WTC11 (cell line): ENCODE measurements around the gene PRDM12. TPM values are rescaled to one million over a fixed set of nuclear protein-coding genes. Genes with fewer than 3 reads are reported as not detected.

Experiments used
- ATAC-seq: fragments of 200-7000 bp; cut with Tn5 transposase; 2 replicates; pipeline ENCODE4 v1.10.0; 2021; ENCODE audit warnings: mild to moderate bottlenecking, moderate library complexity
- CTCF ChIA-PET: fragments of 300-600 bp; sonication (Branson Sonifier 250); formaldehyde crosslinking; loops from one replicate; lab custom pipeline; 2021; ENCODE audit warnings: antibody characterized with exemption; lab: Charles Lee
- POLR2A ChIA-PET: fragments of 350-600 bp; sonication (Branson Sonifier 250); formaldehyde crosslinking; loops from one replicate; lab custom pipeline; 2021; ENCODE audit warnings: antibody characterized with exemption; lab: Charles Lee
- DNase-seq: peaks from one replicate; pipeline ENCODE4 v3.0.0; 2021; ENCODE audit warnings: low spot score
- H3K27ac Mint-ChIP-seq: 2 replicates; pipeline ENCODE4 v1.8.0; 2021; ENCODE audit warnings: mixed read lengths
- H3K27me3 Mint-ChIP-seq: 2 replicates; pipeline ENCODE4 v1.8.0; 2021; ENCODE audit warnings: low read depth, mild to moderate bottlenecking, moderate library complexity, mixed read lengths
- H3K36me3 Mint-ChIP-seq: 2 replicates; pipeline ENCODE4 v1.8.0; 2021; ENCODE audit warnings: mixed read lengths
- H3K4me1 Mint-ChIP-seq: 2 replicates; pipeline ENCODE4 v1.8.0; 2022; ENCODE audit warnings: mixed read lengths
- H3K4me3 Mint-ChIP-seq: 2 replicates; pipeline ENCODE4 v1.8.0; 2021; ENCODE audit warnings: mild to moderate bottlenecking, moderate library complexity, mixed read lengths
- H3K9me3 Mint-ChIP-seq: 2 replicates; pipeline ENCODE4 v1.8.0; 2021; ENCODE audit warnings: mixed read lengths
- AFF4 ChIP-seq: sonication (generic); formaldehyde crosslinking; IDR thresholded peaks from 2 replicates; pipeline ENCODE4 v1.8.1; 2023; ENCODE audit warnings: mild to moderate bottlenecking, missing genetic modification reagents, borderline replicate concordance
- ATF3 ChIP-seq: sonication (generic); formaldehyde crosslinking; conservative IDR thresholded peaks from 2 replicates; pipeline ENCODE4 v1.8.1; 2022; ENCODE audit warnings: mild to moderate bottlenecking, missing genetic modification reagents
- CTCF ChIP-seq: fragments of 200-600 bp; IDR thresholded peaks from 2 replicates; pipeline ENCODE4 v1.8.0; 2022; ENCODE audit warnings: antibody characterized with exemption
- ELF4 ChIP-seq: sonication (generic); formaldehyde crosslinking; IDR thresholded peaks from 2 replicates; pipeline ENCODE4 v1.8.1; 2022; ENCODE audit warnings: low read depth, mild to moderate bottlenecking, moderate library complexity, missing genetic modification reagents
- FOXP4 ChIP-seq: sonication (generic); formaldehyde crosslinking; IDR thresholded peaks from 2 replicates; pipeline ENCODE4 v1.8.0; 2022; ENCODE audit warnings: mild to moderate bottlenecking, missing genetic modification reagents
- KAT7 ChIP-seq: sonication (generic); formaldehyde crosslinking; IDR thresholded peaks from 2 replicates; pipeline ENCODE4 v1.8.1; 2023; ENCODE audit warnings: missing genetic modification reagents, mild to moderate bottlenecking, borderline replicate concordance
- NFYB ChIP-seq: sonication (generic); formaldehyde crosslinking; conservative IDR thresholded peaks from 2 replicates; pipeline ENCODE4 v1.8.0; 2022; ENCODE audit warnings: low read depth, missing genetic modification reagents
- SMAD3 ChIP-seq: sonication (generic); formaldehyde crosslinking; IDR thresholded peaks from 2 replicates; pipeline ENCODE4 v1.8.0; 2022; ENCODE audit warnings: missing genetic modification reagents, mild to moderate bottlenecking, borderline replicate concordance
- SOX15 ChIP-seq: fragments of 250-450 bp; sonication (Bioruptor Pico); IDR thresholded peaks from 2 replicates; pipeline ENCODE4 v1.9.0; 2021; ENCODE audit warnings: mild to moderate bottlenecking
- SP1 ChIP-seq: sonication (generic); formaldehyde crosslinking; conservative IDR thresholded peaks from 2 replicates; pipeline ENCODE4 v1.8.1; 2022; ENCODE audit warnings: missing genetic modification reagents
- STAT6 ChIP-seq: sonication (generic); formaldehyde crosslinking; conservative IDR thresholded peaks from 2 replicates; pipeline ENCODE4 v1.8.1; 2023; ENCODE audit warnings: mild to moderate bottlenecking, low read depth, missing genetic modification reagents, moderate library complexity
- USF1 ChIP-seq: sonication (generic); formaldehyde crosslinking; IDR thresholded peaks from 2 replicates; pipeline ENCODE4 v1.8.0; 2022; ENCODE audit warnings: mild to moderate bottlenecking, missing genetic modification reagents
- ZMAT4 ChIP-seq: fragments of 250-450 bp; sonication (Bioruptor Pico); IDR thresholded peaks from 2 replicates; pipeline ENCODE4 v1.9.0; 2021; ENCODE audit warnings: mild to moderate bottlenecking
- total RNA-seq: library from RNA; stranded (reverse); gene quantifications from 3 replicates; pipeline ENCODE4 v1.2.3, GENCODE V29; 2021

PRDM12 gene
- total RNA-seq, 1 experiment from 2014 or later = 0.09 TPM

GRCh38 chr9:130703501-130703900 is 39.1 kb downstream of the PRDM12 start:
- Mint-ChIP-seq H3K27ac (no peak overlapping the region; the same call in 1 of the 2 replicates), H3K36me3 (peaks cover 64% of the 10 kb centered on the region), H3K9me3 (no peaks in the 10 kb centered on the region), H3K4me1 (peaks cover 5% of the 10 kb centered on the region), H3K4me3 (no peak overlapping the region), H3K27me3 (no peaks in the 10 kb centered on the region)
- TF ChIP-seq ELF4 (CRISPR knock-in tag) (no peak), SMAD3 (CRISPR knock-in tag) (no peak)
- ATAC-seq (no peak), DNase-seq (no peak)
- ChIA-PET CTCF (no interaction called here), POLR2A (no interaction called here)

- no peak for TF ChIP-seq AFF4 (CRISPR knock-in tag)
- no peak for TF ChIP-seq STAT6 (CRISPR knock-in tag)
- peak; percentile 80 for TF ChIP-seq CTCF
- TF ChIP-seq USF1 = 0 out of 2 replicates have a peak, but pooled peaks have one; percentile 14
- no peak for TF ChIP-seq ZMAT4 (CRISPR knock-in tag)
- TF ChIP-seq NFYB (CRISPR knock-in tag) = no peak
- H3K9me3 Mint-ChIP-seq = no peaks in the 10 kb centered on the region
- H3K4me1 Mint-ChIP-seq = peaks cover 3% of the 10 kb centered on the region; the same call in 1 of the 2 replicates
- ChIA-PET POLR2A (interaction anchor here (0.6 to 0.7 kb wide), 2 partner anchors 90 to 225 kb away, joined by 3 to 5 read pairs; no protein-coding TSS in a partner anchor), CTCF (interaction anchor here (0.6 to 6.2 kb wide), 14 partner anchors 8 to 377 kb away, joined by 3 to 83 read pairs (median 4); partner anchors contain the start of gene EXOSC2)
- peak; percentile 50 for ATAC-seq
- peak; percentile 70 for DNase-seq
- peak overlapping the region; percentile 91 for H3K27ac Mint-ChIP-seq
- no peak overlapping the region for H3K4me3 Mint-ChIP-seq
- H3K27me3 Mint-ChIP-seq = no peaks in the 10 kb centered on the region
- H3K36me3 Mint-ChIP-seq = peaks cover 33% of the 10 kb centered on the region
Observed at GRCh38 chr9:130707225-130707976, 43.0 kb downstream of the PRDM12 start.

- no peak for ATAC-seq
- Mint-ChIP-seq H3K4me3 (no peak overlapping the region), H3K36me3 (peaks cover 5% of the 10 kb centered on the region; the same call in 1 of the 2 replicates), H3K27me3 (no peaks in the 10 kb centered on the region), H3K4me1 (peaks cover 26% of the 10 kb centered on the region), H3K27ac (peak overlapping the region; percentile 45; the same call in 1 of the 2 replicates), H3K9me3 (no peaks in the 10 kb centered on the region)
- CTCF ChIA-PET = interaction anchor here (0.7 to 6.2 kb wide), 5 partner anchors 10 to 287 kb away, joined by 3 to 83 read pairs (median 7); no protein-coding TSS in a partner anchor
- no peak for DNase-seq
- POLR2A ChIA-PET = no interaction called here
- TF ChIP-seq SP1 (CRISPR knock-in tag) = no peak
- TF ChIP-seq ATF3 (CRISPR knock-in tag) = no peak
- TF ChIP-seq FOXP4 (CRISPR knock-in tag) = no peak
- no peak for TF ChIP-seq KAT7 (CRISPR knock-in tag)
- no peak for TF ChIP-seq SOX15
Observed at GRCh38 chr9:130710822-130711352, 46.5 kb downstream of the PRDM12 start.
